Gastroesophageal sphincter (tissue), 3 donors: Measurements from ENCODE around the gene CLSTN3.

Experiments used
- EP300 ChIP-seq: sonication (generic); formaldehyde crosslinking; IDR thresholded peaks from one replicate; pipeline ENCODE4 v1.6.1; 2017; ENCODE audit warnings: antibody characterized with exemption, mild to moderate bottlenecking
- POLR2AphosphoS5 ChIP-seq: sonication (generic); formaldehyde crosslinking; IDR thresholded peaks from one replicate; pipeline ENCODE4 v1.6.1; 2017; ENCODE audit warnings: antibody characterized with exemption
- TF ChIP-seq, protein P1 (sequence below), 4 experiments: fragments of 200-600 bp in 2 of 4; fragments of 450-650 bp in 2 of 4; sonication (generic) in 1 of 4; IDR thresholded peaks; one replicate each; pipeline ENCODE4 v1.5.1; 2017 to 2019; ENCODE audit warnings: antibody characterized with exemption in 4 of 4, mild to moderate bottlenecking in 2 of 4, moderate library complexity in 2 of 4

DNA sequence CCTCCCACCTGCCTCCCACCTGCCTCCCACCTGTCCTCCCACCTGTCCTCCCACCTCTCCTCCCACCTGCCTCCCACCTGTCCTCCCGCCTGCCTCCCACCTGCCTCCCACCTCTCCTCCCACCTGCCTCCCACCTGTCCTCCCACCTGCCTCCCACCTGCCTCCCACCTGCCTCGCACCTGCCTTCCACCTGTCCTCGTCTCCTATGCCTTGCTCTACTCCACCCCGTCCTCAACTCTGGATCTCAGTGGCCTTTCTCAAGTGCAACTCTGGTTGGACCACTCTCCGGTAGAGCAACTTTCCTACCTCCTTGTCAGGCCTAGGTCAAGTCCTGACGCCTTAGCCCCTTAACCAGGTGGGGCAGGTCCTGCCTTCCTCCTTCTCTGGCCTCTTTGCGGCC, 30.0 kb downstream of the CLSTN3 start:
- TF ChIP-seq, protein P1, sequence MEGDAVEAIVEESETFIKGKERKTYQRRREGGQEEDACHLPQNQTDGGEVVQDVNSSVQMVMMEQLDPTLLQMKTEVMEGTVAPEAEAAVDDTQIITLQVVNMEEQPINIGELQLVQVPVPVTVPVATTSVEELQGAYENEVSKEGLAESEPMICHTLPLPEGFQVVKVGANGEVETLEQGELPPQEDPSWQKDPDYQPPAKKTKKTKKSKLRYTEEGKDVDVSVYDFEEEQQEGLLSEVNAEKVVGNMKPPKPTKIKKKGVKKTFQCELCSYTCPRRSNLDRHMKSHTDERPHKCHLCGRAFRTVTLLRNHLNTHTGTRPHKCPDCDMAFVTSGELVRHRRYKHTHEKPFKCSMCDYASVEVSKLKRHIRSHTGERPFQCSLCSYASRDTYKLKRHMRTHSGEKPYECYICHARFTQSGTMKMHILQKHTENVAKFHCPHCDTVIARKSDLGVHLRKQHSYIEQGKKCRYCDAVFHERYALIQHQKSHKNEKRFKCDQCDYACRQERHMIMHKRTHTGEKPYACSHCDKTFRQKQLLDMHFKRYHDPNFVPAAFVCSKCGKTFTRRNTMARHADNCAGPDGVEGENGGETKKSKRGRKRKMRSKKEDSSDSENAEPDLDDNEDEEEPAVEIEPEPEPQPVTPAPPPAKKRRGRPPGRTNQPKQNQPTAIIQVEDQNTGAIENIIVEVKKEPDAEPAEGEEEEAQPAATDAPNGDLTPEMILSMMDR (IDR thresholded peaks at IDR 0.05), result no peak
- TF ChIP-seq EP300 (no peak), POLR2AphosphoS5 (no peak)
